Measurements from ENCODE around the gene SNX9. TPM values are rescaled to one million over a fixed set of nuclear protein-coding genes. Genes with fewer than 3 reads are reported as not detected.

SNX9 gene
- total RNA-seq, 1 experiment from 2014 or later, result 31.3 TPM

GRCh38 chr6:157879873-157880254 lies 56.8 kb downstream of the SNX9 start:
- no peaks in the 10 kb centered on the region for H3K23me2 ChIP-seq (ENCODE audit: insufficient read length, low read depth, low read length, poor library complexity, severe bottlenecking)
- H2BK12ac ChIP-seq (ENCODE audit: insufficient read length, low read depth, low read length), result no peak overlapping the region
- H3K4me1 ChIP-seq (ENCODE audit: insufficient read depth, low read length), result no peaks in the 10 kb centered on the region; the same call in 1 of the 2 replicates
- Mint-ChIP-seq H3K9me3 (no peaks in the 10 kb centered on the region), H3K27ac (peak overlapping the region; percentile 6 to 45 (median 13); a peak in 1 of 7 replicates), H3K4me1 (peaks cover 32 to 34% of the 10 kb centered on the region in 2 experiments), H3K36me3 (ENCODE audit: insufficient read depth in 1 of 3, low read depth in 3 of 3) (peaks cover 20 to 47% (median 35%) of the 10 kb centered on the region in 3 experiments; a peak in 6 of 7 replicates), H3K4me3 (no peak overlapping the region), H3K27me3 (ENCODE audit: low read depth) (no peaks in the 10 kb centered on the region)
- H3K9ac ChIP-seq (ENCODE audit: extremely low read depth, insufficient read length, low read length), result no peak overlapping the region
- H4K91ac ChIP-seq (ENCODE audit: insufficient read length, low read depth, low read length), result no peak overlapping the region
- H2BK20ac ChIP-seq (ENCODE audit: low read depth, low read length, poor library complexity, severe bottlenecking), result no peak overlapping the region
- no peak overlapping the region for H3K18ac ChIP-seq (ENCODE audit: insufficient read length, low read depth, low read length)
- no peak overlapping the region for H2BK120ac ChIP-seq (ENCODE audit: low read depth, low read length, poor library complexity, severe bottlenecking)
- TF ChIP-seq, protein P1, sequence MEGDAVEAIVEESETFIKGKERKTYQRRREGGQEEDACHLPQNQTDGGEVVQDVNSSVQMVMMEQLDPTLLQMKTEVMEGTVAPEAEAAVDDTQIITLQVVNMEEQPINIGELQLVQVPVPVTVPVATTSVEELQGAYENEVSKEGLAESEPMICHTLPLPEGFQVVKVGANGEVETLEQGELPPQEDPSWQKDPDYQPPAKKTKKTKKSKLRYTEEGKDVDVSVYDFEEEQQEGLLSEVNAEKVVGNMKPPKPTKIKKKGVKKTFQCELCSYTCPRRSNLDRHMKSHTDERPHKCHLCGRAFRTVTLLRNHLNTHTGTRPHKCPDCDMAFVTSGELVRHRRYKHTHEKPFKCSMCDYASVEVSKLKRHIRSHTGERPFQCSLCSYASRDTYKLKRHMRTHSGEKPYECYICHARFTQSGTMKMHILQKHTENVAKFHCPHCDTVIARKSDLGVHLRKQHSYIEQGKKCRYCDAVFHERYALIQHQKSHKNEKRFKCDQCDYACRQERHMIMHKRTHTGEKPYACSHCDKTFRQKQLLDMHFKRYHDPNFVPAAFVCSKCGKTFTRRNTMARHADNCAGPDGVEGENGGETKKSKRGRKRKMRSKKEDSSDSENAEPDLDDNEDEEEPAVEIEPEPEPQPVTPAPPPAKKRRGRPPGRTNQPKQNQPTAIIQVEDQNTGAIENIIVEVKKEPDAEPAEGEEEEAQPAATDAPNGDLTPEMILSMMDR (conservative IDR thresholded peaks at IDR 0.05), result no peak
- H2AFZ ChIP-seq (ENCODE audit: low read length), result no peak overlapping the region
- H3K23ac ChIP-seq (ENCODE audit: insufficient read length, low read depth, low read length), result no peak overlapping the region
- H4K5ac ChIP-seq (ENCODE audit: insufficient read length, low read depth, low read length), result no peak overlapping the region
- H3K79me2 ChIP-seq (ENCODE audit: insufficient read depth, low read length), result no peaks in the 10 kb centered on the region
- no peak overlapping the region for H4K8ac ChIP-seq (replicated peaks; ENCODE audit: insufficient read length, low read depth, low read length)
- DNase-seq, result no peak
- no peaks in the 10 kb centered on the region for H3K9me3 ChIP-seq (ENCODE audit: control insufficient read depth, low read depth, low read length)
- H2AK5ac ChIP-seq (ENCODE audit: insufficient read length, low read length), result no peak overlapping the region
- H3K27me3 ChIP-seq (ENCODE audit: insufficient read depth, low read length), result no peaks in the 10 kb centered on the region
- no peak overlapping the region for H3K56ac ChIP-seq (ENCODE audit: insufficient read length, low read depth, low read length)
- no peak overlapping the region for H3T11ph ChIP-seq (ENCODE audit: low read length)
- WGBS (ENCODE audit: extremely low coverage, insufficient read length, low lambda C conversion rate), result no CpG with 5 or more reads among the region's 2 CpGs
- no peaks in the 10 kb centered on the region for H4K20me1 ChIP-seq (ENCODE audit: control insufficient read depth, insufficient read depth, insufficient read length)
- H3K79me1 ChIP-seq (ENCODE audit: insufficient read depth, low read depth, low read length, poor library complexity, severe bottlenecking), result peaks cover 2% of the 10 kb centered on the region
- H3K4me2 ChIP-seq (ENCODE audit: insufficient read depth, insufficient read length, low read length), result no peak overlapping the region
- H3K14ac ChIP-seq (ENCODE audit: insufficient read depth, low read length), result no peak overlapping the region
- no peak overlapping the region for H2BK5ac ChIP-seq (ENCODE audit: insufficient read length, low read length)
- H3K27ac ChIP-seq (ENCODE audit: insufficient read length, low read depth, low read length), result no peak overlapping the region
- H2BK15ac ChIP-seq (ENCODE audit: low read depth, low read length), result no peak overlapping the region
- no peak overlapping the region for H3K4ac ChIP-seq (ENCODE audit: low read depth, low read length)

Data from H9 (cell line).